Epithelial cell of proximal tubule (primary cell): ENCODE results near the gene SMAD1. TPM values are rescaled to one million over a fixed set of nuclear protein-coding genes. Genes with fewer than 3 reads are reported as not detected.

Source experiments
- DNase-seq: peaks from one replicate; pipeline ENCODE4 v3.0.0-alpha.2; 2011; ENCODE audit warnings: low read depth
- H3K4me3 ChIP-seq: 2 replicates; pipeline ENCODE4 v1.5.1; 2011; ENCODE audit warnings: low read depth, mild to moderate bottlenecking, low read length
- CTCF ChIP-seq: conservative IDR thresholded peaks from 2 replicates; pipeline ENCODE4 v1.5.1; 2012; ENCODE audit warnings: low read depth, mild to moderate bottlenecking, low read length
- total RNA-seq: library from RNA; depleted of rRNA; stranded (reverse); fragments of >200 nt; gene quantifications from 2 replicates; pipeline ENCODE4 v1.2.3, GENCODE V29; 2015

SMAD1 gene
- total RNA-seq, 1 donor from 2014 or later: 23.4 TPM

- no peak for DNase-seq
- no peak overlapping the region for H3K4me3 ChIP-seq
- TF ChIP-seq CTCF: no peak
These were observed 108.5 kb downstream of the SMAD1 start for GRCh38 chr4:145589916-145590702.

GRCh38 chr4:145602129-145602760 is 120.6 kb downstream of the SMAD1 start:
- no peak for TF ChIP-seq CTCF
- no peak for DNase-seq
- H3K4me3 ChIP-seq: no peak overlapping the region

- DNase-seq: no peak
- no peak overlapping the region for H3K4me3 ChIP-seq
- TF ChIP-seq CTCF: no peak
These were observed 124.3 kb downstream of the SMAD1 start for GRCh38 chr4:145605941-145606340.

Other genes with a start within 250 kb of the SMAD1 start
- 5.6 and 7.1 TPM in 2 replicates for gene MMAA, start 137.5 kb downstream of the SMAD1 start, total RNA-seq
- gene C4orf51, start 198.3 kb downstream of the SMAD1 start, total RNA-seq: not detected in 2 replicates